IPS-18a (cell line): ENCODE measurements around the gene ACRV1.
"Not testable (repeated sequence)": the region's sequence is repeated elsewhere in the genome, so short reads cannot be mapped to it uniquely, and the experiment has no call there.

Experiments
- H3K27ac ChIP-seq: one replicate; pipeline ENCODE4 v1.5.1; 2013; ENCODE audit warnings: low read length
- H3K27me3 ChIP-seq: one replicate; pipeline ENCODE4 v1.6.1; 2013; ENCODE audit warnings: mild to moderate bottlenecking, low read length; ENCODE audit not compliant: control insufficient read depth, insufficient read depth
- H3K36me3 ChIP-seq: one replicate; pipeline ENCODE4 v1.6.1; 2013; ENCODE audit warnings: low read depth, low read length; ENCODE audit not compliant: control insufficient read depth
- H3K4me1 ChIP-seq: one replicate; pipeline ENCODE4 v1.6.1; 2013; ENCODE audit warnings: low read depth, low read length; ENCODE audit not compliant: control insufficient read depth
- H3K4me3 ChIP-seq: one replicate; pipeline ENCODE4 v1.5.1; 2013; ENCODE audit warnings: low read length
- H3K9ac ChIP-seq: one replicate; pipeline ENCODE4 v1.6.1; 2013; ENCODE audit warnings: mild to moderate bottlenecking, low read length, moderate library complexity
- H3K9me3 ChIP-seq: one replicate; pipeline ENCODE4 v1.6.1; 2013; ENCODE audit warnings: low read depth, low read length; ENCODE audit not compliant: control insufficient read depth

Gene ACRV1, protein sequence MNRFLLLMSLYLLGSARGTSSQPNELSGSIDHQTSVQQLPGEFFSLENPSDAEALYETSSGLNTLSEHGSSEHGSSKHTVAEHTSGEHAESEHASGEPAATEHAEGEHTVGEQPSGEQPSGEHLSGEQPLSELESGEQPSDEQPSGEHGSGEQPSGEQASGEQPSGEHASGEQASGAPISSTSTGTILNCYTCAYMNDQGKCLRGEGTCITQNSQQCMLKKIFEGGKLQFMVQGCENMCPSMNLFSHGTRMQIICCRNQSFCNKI

GRCh38 chr11:125680747-125681146 lies at the start of gene ACRV1:
ACRV1 (minus strand) TSS chr11:125680847; CDS start chr11:125680780, 67 bp downstream.
- H3K9me3 ChIP-seq: no peaks in the 10 kb centered on the region
- no peak within 1 kb of the TSS for H3K4me3 ChIP-seq
- no peak within 1 kb of the TSS for H3K27ac ChIP-seq
- H3K9ac ChIP-seq: no peak within 1 kb of the TSS
- H3K27me3 ChIP-seq: no peaks in the 10 kb centered on the region
- no peaks in the 10 kb centered on the region for H3K4me1 ChIP-seq
- peaks cover 32% of the 10 kb centered on the region for H3K36me3 ChIP-seq

- Histone ChIP-seq H3K9me3 (no peaks in the 10 kb centered on the region), H3K27ac (no peak overlapping the region), H3K4me3 (no peak overlapping the region), H3K27me3 (no peaks in the 10 kb centered on the region), H3K36me3 (no peaks in the 10 kb centered on the region), H3K4me1 (no peaks in the 10 kb centered on the region), H3K9ac (no peak overlapping the region)
These were observed 48.3 kb upstream of the ACRV1 start for GRCh38 chr11:125728969-125729368.

- Histone ChIP-seq H3K9ac (no peak overlapping the region), H3K4me3 (no peak overlapping the region), H3K4me1 (no peaks in the 10 kb centered on the region), H3K27ac (no peak overlapping the region), H3K36me3 (no peaks in the 10 kb centered on the region), H3K27me3 (no peaks in the 10 kb centered on the region), H3K9me3 (no peaks in the 10 kb centered on the region)
These were observed 43.5 kb upstream of the ACRV1 start for GRCh38 chr11:125724125-125724524.

DNA sequence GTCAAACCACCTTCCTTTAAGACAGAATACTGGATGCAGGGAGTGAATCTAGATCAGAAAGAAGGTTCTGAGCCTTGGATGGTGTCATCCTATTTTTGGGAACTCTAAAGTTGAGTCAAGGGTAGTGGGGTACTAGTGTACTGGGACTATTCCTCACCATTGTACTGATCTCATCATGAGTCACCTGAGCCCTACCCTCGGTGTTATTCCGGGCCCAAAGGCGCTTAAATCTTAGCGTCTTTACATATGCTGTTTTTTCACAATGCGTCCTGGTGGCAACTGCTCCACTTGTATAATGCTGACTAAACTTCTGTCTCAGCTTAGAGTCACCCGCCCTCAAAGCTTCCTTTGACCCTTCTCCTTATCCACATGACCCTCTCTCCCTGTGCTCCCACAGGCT lies 40.1 kb upstream of the ACRV1 start:
- Histone ChIP-seq H3K4me1 (no peaks in the 10 kb centered on the region), H3K9me3 (no peaks in the 10 kb centered on the region), H3K4me3 (no peak overlapping the region), H3K9ac (no peak overlapping the region), H3K27me3 (no peaks in the 10 kb centered on the region), H3K27ac (no peak overlapping the region), H3K36me3 (no peaks in the 10 kb centered on the region)

DNA sequence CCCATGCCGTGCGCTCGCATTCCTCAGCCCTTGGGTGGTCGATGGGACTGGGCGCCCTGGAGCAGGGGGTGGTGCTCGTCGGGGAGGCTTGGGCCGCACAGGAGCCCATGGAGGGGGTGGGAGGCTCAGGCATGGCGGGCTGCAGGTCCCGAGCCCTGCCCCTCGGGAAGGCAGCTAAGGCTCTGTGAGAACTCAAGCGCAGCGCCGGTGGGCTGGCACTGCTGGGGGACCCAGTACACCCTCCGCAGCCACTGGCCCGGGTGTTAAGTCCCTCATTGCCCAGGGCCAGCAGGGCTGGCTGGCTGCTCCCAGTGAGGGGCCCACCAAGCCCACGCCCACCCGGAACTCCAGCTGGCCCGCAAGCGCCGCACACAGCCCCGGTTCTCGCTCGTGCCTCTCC lies 24.0 kb upstream of the ACRV1 start:
- H3K36me3 ChIP-seq, H3K9me3 ChIP-seq, H3K27ac ChIP-seq, H3K4me1 ChIP-seq, H3K27me3 ChIP-seq, H3K4me3 ChIP-seq, H3K9ac ChIP-seq: not testable (repeated sequence)

DNA sequence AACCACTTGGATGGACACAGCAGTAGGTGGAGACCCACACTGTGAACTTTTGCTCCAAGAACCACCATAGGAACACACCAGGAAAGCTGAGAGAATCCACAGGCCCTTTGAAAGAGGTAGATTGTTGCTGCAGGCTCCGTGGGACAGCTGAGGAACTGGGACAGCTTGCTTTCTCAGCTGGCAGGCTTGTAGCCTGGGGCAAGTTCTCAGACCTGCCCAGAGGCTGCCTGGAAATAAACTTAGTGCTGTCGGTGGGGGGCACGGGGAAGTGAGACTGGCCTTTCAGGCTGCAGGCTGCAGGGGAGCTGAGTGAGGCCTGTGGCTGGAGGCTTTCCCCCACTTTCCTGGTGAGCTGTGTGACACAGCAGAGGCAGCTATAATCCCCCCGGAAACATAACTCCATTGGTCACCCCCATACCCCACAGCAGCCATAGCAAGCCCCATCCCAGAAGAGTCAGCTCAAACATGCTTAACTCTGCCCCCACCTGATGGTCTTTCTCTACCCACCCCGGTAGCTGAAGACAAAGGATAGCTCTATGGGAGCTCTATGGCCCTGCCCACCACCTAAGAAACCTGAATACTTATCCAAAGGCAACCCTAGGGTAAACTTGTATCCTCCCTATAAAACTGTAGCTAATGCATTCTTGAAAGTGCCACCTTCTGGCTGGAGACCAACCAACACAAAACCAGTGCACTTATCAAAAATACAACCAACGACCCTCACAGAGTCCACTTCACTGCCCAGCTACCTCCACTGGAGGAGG lies 21.4 kb upstream of the ACRV1 start:
- H3K4me1 ChIP-seq: peaks cover 9% of the 10 kb centered on the region
- no peak overlapping the region for H3K27ac ChIP-seq
- no peaks in the 10 kb centered on the region for H3K36me3 ChIP-seq
- no peak overlapping the region for H3K9ac ChIP-seq
- no peaks in the 10 kb centered on the region for H3K27me3 ChIP-seq
- no peak overlapping the region for H3K4me3 ChIP-seq
- no peaks in the 10 kb centered on the region for H3K9me3 ChIP-seq

GRCh38 chr11:125701018-125701610 lies 20.5 kb upstream of the ACRV1 start:
- H3K4me1 ChIP-seq: peaks cover 9% of the 10 kb centered on the region
- no peaks in the 10 kb centered on the region for H3K27me3 ChIP-seq
- no peaks in the 10 kb centered on the region for H3K36me3 ChIP-seq
- H3K4me3 ChIP-seq: no peak overlapping the region
- H3K9ac ChIP-seq: no peak overlapping the region
- no peaks in the 10 kb centered on the region for H3K9me3 ChIP-seq
- no peak overlapping the region for H3K27ac ChIP-seq

DNA sequence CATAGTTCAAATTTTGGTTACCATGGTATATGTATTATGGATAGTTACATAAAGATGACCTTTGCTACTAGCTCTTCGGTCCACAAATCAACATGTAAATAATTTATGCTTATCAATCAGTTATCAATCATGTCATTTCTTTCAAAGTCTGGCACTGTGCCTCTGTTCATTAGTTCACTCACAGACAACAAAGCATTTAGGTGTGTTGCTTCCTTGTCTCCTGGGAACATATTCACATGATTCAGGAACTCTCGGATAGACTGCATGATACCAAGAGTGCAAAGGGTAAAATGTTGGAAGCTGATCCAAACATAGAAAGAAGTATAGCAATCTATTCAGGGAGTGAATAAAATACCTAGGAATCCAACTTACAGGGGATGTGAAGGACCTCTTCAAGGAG lies 14.3 kb upstream of the ACRV1 start:
- Histone ChIP-seq H3K27ac (no peak overlapping the region), H3K27me3 (no peaks in the 10 kb centered on the region), H3K9me3 (no peaks in the 10 kb centered on the region), H3K9ac (no peak overlapping the region), H3K36me3 (no peaks in the 10 kb centered on the region), H3K4me3 (no peak overlapping the region), H3K4me1 (no peaks in the 10 kb centered on the region)

- Histone ChIP-seq H3K27ac (no peak overlapping the region), H3K9me3 (no peaks in the 10 kb centered on the region), H3K36me3 (no peaks in the 10 kb centered on the region), H3K9ac (no peak overlapping the region), H3K4me3 (no peak overlapping the region), H3K27me3 (no peaks in the 10 kb centered on the region), H3K4me1 (no peaks in the 10 kb centered on the region)
These were observed 12.2 kb upstream of the ACRV1 start for GRCh38 chr11:125692887-125693286.

GRCh38 chr11:125690006-125690405 lies 9.4 kb upstream of the ACRV1 start:
- no peaks in the 10 kb centered on the region for H3K27me3 ChIP-seq
- no peaks in the 10 kb centered on the region for H3K36me3 ChIP-seq
- H3K4me1 ChIP-seq: no peaks in the 10 kb centered on the region
- no peaks in the 10 kb centered on the region for H3K9me3 ChIP-seq
- H3K4me3 ChIP-seq: no peak overlapping the region
- H3K27ac ChIP-seq: no peak overlapping the region
- H3K9ac ChIP-seq: no peak overlapping the region

DNA sequence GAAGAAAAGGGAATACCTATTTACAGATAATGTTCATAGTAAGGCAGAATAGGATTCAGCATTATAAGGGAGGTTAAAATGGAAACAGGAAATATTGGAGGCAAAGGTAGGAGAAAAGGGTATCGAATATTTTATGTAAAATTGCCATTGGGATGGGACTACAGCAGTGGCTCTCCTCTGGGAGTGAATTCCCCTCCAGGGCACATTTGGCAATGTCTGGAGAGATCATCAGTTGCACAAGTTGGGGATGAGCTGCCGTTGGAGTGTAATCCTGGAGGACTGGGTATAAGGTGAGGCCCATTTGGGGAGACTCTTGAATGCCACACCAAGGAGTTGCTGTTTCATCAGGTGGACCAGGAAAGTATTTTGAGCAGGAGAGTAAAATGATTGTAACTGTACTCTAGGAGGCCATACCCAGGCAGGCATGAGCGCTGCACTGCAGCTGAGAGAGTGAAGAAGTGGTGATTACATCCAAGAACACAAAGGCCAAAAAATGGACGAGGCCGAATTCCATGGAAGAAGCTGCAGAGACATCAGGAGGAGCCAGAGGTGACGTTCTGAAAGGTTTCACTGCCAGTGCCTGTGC lies 8.7 kb upstream of the ACRV1 start:
- H3K36me3 ChIP-seq: no peaks in the 10 kb centered on the region
- no peaks in the 10 kb centered on the region for H3K4me1 ChIP-seq
- no peak overlapping the region for H3K9ac ChIP-seq
- no peaks in the 10 kb centered on the region for H3K27me3 ChIP-seq
- no peaks in the 10 kb centered on the region for H3K9me3 ChIP-seq
- no peak overlapping the region for H3K27ac ChIP-seq
- H3K4me3 ChIP-seq: no peak overlapping the region
